HG03039 (cell line): ENCODE data around the gene PXN.
"Not testable (repeated sequence)": the region's sequence is repeated elsewhere in the genome, so short reads cannot be mapped to it uniquely, and the experiment has no call there.

Experiments
- ATAC-seq: cut with Tn5 transposase; IDR thresholded peaks from one replicate; pipeline ENCODE4 v1.9.1; 2021; ENCODE audit warnings: mild to moderate bottlenecking, moderate library complexity; ENCODE audit not compliant: unreplicated experiment

The PXN gene

GRCh38 chr12:120211904-120212283 is 53.6 kb downstream of the PXN start:
- no peak for ATAC-seq

GRCh38 chr12:120211243-120211903 is 54.2 kb downstream of the PXN start:
- ATAC-seq = no peak

GRCh38 chr12:120209851-120210250 is 55.7 kb downstream of the PXN start:
- no peak for ATAC-seq

- no peak for ATAC-seq
Observed at GRCh38 chr12:120207227-120207626, 58.3 kb downstream of the PXN start.

GRCh38 chr12:120206781-120207180 is 58.7 kb downstream of the PXN start:
- not testable (repeated sequence) for ATAC-seq

GRCh38 chr12:120206228-120206627 is 59.3 kb downstream of the PXN start:
- ATAC-seq = no peak

- no peak for ATAC-seq
Observed at GRCh38 chr12:120204171-120204570, 61.4 kb downstream of the PXN start.

GRCh38 chr12:120200364-120200800 is 65.1 kb downstream of the PXN start:
- no peak for ATAC-seq

GRCh38 chr12:120199595-120200306 is 65.8 kb downstream of the PXN start:
- no peak for ATAC-seq

- ATAC-seq = no peak
Observed at GRCh38 chr12:120199025-120199424, 66.5 kb downstream of the PXN start.

- ATAC-seq = no peak
Observed at GRCh38 chr12:120197542-120197887, 68.0 kb downstream of the PXN start.

- ATAC-seq = not testable (repeated sequence)
Observed at GRCh38 chr12:120196817-120197541, 68.6 kb downstream of the PXN start.

GRCh38 chr12:120196363-120196762 is 69.2 kb downstream of the PXN start:
- no peak for ATAC-seq

GRCh38 chr12:120194534-120195395 is 70.8 kb downstream of the PXN start, which contains the start of gene GCN1:
Gene GCN1, minus strand, starts transcription at chr12:120194715. Its CDS starts 18 bp downstream, at chr12:120194697.
- peak; percentile 63 for ATAC-seq

- no peak for ATAC-seq
Observed at GRCh38 chr12:120194226-120194533, 71.3 kb downstream of the PXN start.

- ATAC-seq = not testable (repeated sequence)
Observed at GRCh38 chr12:120193286-120193685, 72.2 kb downstream of the PXN start.

GRCh38 chr12:120190985-120191480 is 74.5 kb downstream of the PXN start:
- ATAC-seq = no peak

GRCh38 chr12:120190386-120190785 is 75.1 kb downstream of the PXN start:
- ATAC-seq = no peak

- no peak for ATAC-seq
Observed at GRCh38 chr12:120186654-120187053, 78.9 kb downstream of the PXN start.

- ATAC-seq = no peak
Observed at GRCh38 chr12:120183211-120183631, 82.3 kb downstream of the PXN start.
